Testis (tissue), 3 donors: ENCODE data around the gene TTC23. TPM values are rescaled to one million over a fixed set of nuclear protein-coding genes. Genes with fewer than 3 reads are reported as not detected.

ENCODE experiments used
- DNase-seq: peaks from one replicate; pipeline ENCODE4 v3.0.0-alpha.2; 2019
- H3K27ac ChIP-seq, 2 donors: fragments of 200-600 bp; sonication (generic); one replicate each; pipeline ENCODE4 v1.5.1; 2019
- H3K27me3 ChIP-seq: fragments of 200-600 bp; sonication (generic); one replicate; pipeline ENCODE4 v1.5.1; 2019
- H3K36me3 ChIP-seq: fragments of 200-600 bp; sonication (generic); one replicate; pipeline ENCODE4 v1.5.1; 2017; ENCODE audit warnings: low read depth; ENCODE audit errors: missing control alignments
- H3K4me1 ChIP-seq: fragments of 200-600 bp; sonication (generic); one replicate; pipeline ENCODE4 v1.5.1; 2019
- H3K4me3 ChIP-seq, 2 donors: fragments of 200-600 bp; sonication (generic); one replicate each; pipeline ENCODE4 v1.5.1; 2017 to 2019
- H3K9me3 ChIP-seq: fragments of 200-600 bp; sonication (generic); one replicate; pipeline ENCODE4 v1.5.1; 2017
- POLR2A ChIP-seq: fragments of 450-650 bp; IDR thresholded peaks from one replicate; pipeline ENCODE4 v1.6.1; 2017; ENCODE audit warnings: antibody characterized with exemption, mild to moderate bottlenecking, moderate library complexity
- WGBS, 2 donors: methylation state at CpG; one replicate each; pipeline ENCODE4 v1.1.5; 2018; 5-methylcytosine and 5-hydroxymethylcytosine counted together
- intact Hi-C: fragments of 100-400 bp; cut with DNase I; formaldehyde crosslinking; loops from one replicate; pipeline ENCODE4 v1.15.1; 2023; ENCODE audit warnings: low total_unique reads
- polyA plus RNA-seq: library from polyadenylated mRNA; stranded (reverse); fragments of 350-450 nt; fragmentation: Illumina TruSeq; extraction: RNeasy Lipid Tissue Mini Kit (QIAGEN cat#74804); gene quantifications from one replicate; pipeline ENCODE4 v1.2.3, GENCODE V29; 2014; ENCODE audit warnings: low read depth, low replicate concordance; ENCODE audit not compliant: insufficient read depth
- total RNA-seq, 2 donors: library from RNA; depleted of rRNA; stranded (reverse); fragments of >200 nt; gene quantifications; one replicate each; pipeline ENCODE4 v1.2.3, GENCODE V29; 2016
- TF ChIP-seq, protein P1 (sequence below), 3 experiments: fragments of 450-650 bp in 2 of 3; fragments of 200-600 bp in 1 of 3; sonication (generic) in 1 of 3; IDR thresholded peaks; one replicate each; pipeline ENCODE4 v1.5.1; 2016 to 2019; ENCODE audit warnings: antibody characterized with exemption in 3 of 3, mild to moderate bottlenecking in 2 of 3, moderate library complexity in 1 of 3

TTC23 gene
- total and polyA plus RNA-seq, 3 donors from 2014 or later = 26.6 to 40.5 (median 37.2) TPM

DNA sequence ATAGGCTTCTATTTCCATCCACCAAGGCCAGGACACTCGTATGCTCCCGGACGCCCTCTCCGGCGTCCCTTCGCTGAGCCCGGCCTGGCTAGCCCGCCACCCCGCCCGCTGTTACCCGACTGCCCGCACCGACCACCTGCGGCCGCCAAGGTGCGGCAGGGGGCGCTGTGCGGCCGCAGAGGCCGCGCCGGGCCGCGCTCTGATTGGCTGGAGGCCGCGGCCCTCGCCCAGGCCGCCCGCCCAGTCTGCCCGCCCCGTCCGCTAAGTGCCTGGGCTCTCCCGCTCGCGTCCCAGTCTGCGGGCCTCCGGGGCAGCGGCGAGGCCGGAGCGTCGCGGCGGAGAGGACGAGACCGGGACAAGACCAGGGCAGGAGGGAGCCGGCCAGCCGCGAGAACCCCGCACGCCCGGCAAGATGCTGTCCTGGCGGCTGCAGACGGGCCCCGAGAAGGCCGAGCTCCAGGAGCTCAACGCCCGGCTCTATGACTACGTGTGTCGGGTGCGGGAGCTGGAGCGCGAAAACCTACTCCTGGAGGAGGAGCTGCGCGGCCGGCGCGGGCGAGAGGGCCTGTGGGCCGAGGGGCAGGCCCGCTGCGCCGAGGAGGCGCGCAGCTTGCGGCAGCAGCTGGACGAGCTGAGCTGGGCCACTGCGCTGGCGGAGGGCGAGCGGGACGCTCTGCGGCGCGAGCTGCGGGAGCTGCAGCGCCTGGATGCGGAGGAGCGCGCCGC lies 144.4 kb downstream of the TTC23 start, which contains the start of gene SYNM:
Gene SYNM (plus strand): TSS at position 293 of the 726 bp plus-strand sequence. CDS start 120 bp downstream, at position 413.
- peak; percentile 78 for DNase-seq
- H3K27me3 ChIP-seq = no peaks in the 10 kb centered on the region
- H3K36me3 ChIP-seq = no peaks in the 10 kb centered on the region
- peak within 1 kb of the TSS; percentile 56 to 65 for H3K4me3 ChIP-seq
- WGBS, 2 donors = 1% methylated on average over 19 to 76 of the region's 91 CpGs
- intact Hi-C loops = loop anchor here (5.0 kb wide), 1 partner anchor 102 kb away; no protein-coding TSS in a partner anchor
- TF ChIP-seq POLR2A = no peak
- TF ChIP-seq, protein P1, sequence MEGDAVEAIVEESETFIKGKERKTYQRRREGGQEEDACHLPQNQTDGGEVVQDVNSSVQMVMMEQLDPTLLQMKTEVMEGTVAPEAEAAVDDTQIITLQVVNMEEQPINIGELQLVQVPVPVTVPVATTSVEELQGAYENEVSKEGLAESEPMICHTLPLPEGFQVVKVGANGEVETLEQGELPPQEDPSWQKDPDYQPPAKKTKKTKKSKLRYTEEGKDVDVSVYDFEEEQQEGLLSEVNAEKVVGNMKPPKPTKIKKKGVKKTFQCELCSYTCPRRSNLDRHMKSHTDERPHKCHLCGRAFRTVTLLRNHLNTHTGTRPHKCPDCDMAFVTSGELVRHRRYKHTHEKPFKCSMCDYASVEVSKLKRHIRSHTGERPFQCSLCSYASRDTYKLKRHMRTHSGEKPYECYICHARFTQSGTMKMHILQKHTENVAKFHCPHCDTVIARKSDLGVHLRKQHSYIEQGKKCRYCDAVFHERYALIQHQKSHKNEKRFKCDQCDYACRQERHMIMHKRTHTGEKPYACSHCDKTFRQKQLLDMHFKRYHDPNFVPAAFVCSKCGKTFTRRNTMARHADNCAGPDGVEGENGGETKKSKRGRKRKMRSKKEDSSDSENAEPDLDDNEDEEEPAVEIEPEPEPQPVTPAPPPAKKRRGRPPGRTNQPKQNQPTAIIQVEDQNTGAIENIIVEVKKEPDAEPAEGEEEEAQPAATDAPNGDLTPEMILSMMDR (IDR thresholded peaks at IDR 0.05) = peak; percentile 84 to 92 (median 87)
- H3K9me3 ChIP-seq = no peaks in the 10 kb centered on the region
- peak within 1 kb of the TSS; percentile 66 to 70 for H3K27ac ChIP-seq
- peaks cover 7% of the 10 kb centered on the region for H3K4me1 ChIP-seq

DNA sequence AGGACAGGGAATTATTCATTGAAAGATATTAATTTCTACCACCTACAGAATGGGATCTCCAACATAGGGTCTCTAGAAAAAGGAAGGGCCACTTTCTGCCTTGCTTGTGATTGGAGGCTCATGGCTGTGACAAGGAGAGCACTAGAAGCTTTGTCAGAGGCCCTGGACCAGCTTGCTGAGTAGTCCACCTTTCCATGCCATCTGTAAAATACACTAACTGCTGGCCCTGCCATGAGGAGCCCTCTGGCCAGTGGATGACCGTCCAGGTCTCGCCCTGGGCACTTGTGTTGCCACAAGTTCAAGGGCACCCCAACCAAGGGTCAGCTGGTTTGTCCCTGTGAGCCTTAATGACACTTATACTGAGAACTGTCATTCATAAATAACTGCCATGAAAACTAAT lies 146.1 kb downstream of the TTC23 start:
- Histone ChIP-seq H3K36me3 (no peaks in the 10 kb centered on the region), H3K27me3 (no peaks in the 10 kb centered on the region), H3K9me3 (no peaks in the 10 kb centered on the region), H3K4me3 (no peak overlapping the region), H3K27ac (no peak overlapping the region), H3K4me1 (peaks cover 7% of the 10 kb centered on the region)
- no peak for DNase-seq
- TF ChIP-seq, protein P1 (IDR thresholded peaks at IDR 0.05) = no peak
- no peak for TF ChIP-seq POLR2A
- intact Hi-C loops = no loop called here
- 83 to 96% methylated on average over 2 of the region's 2 CpGs for WGBS, 2 donors

DNA sequence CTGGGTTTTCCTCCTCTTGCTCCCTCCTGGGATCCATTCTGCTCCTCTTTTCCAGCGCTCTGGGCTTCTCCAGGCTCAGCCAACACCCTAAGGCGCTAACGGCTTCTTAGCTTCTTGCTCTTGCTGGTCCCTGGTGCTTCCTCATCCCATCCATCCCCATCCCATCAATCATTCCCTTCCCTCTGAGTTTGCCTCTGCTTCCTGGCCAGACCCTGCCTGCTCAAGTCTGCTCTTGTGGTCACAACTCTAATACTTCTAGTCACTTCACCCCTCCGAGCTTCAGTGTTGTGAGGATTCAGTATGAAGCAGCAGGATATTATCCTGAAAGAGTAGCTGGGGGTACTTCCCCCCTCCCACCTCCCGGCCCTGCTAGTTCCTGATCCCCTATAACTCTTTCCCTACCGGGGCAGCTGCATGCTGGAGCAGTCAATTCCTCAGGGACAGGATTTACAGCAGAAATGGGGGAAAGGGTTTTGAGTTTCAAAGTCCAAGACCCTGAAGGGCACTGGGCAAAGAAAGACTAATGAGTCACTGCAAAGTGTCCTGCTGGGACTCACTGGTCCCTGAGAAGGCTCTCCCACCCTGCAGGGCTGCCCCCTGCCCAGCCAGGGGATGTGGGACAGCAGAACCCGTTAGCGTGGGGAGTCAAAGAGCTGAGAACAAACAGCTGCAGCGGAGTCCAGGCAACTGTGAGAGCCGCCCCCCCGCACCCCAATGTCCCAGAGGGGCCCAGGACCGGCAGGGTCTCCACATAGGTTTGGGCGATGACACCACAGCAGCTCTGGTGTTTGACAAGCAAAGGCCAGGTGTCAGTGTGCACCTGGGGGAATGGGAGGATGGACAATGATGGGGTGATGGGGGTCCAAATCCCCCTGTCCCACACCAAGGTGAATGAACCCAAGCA lies 146.8 kb downstream of the TTC23 start:
- H3K4me1 ChIP-seq = peaks cover 7% of the 10 kb centered on the region
- no peak overlapping the region for H3K4me3 ChIP-seq
- H3K27me3 ChIP-seq = no peaks in the 10 kb centered on the region
- no peaks in the 10 kb centered on the region for H3K9me3 ChIP-seq
- TF ChIP-seq POLR2A = no peak
- TF ChIP-seq, protein P1 (IDR thresholded peaks at IDR 0.05) = no peak
- intact Hi-C loops = no loop called here
- DNase-seq = no peak
- no peak overlapping the region for H3K27ac ChIP-seq
- H3K36me3 ChIP-seq = no peaks in the 10 kb centered on the region
- WGBS, 2 donors = 64 to 68% methylated on average over 10 to 13 of the region's 13 CpGs

DNA sequence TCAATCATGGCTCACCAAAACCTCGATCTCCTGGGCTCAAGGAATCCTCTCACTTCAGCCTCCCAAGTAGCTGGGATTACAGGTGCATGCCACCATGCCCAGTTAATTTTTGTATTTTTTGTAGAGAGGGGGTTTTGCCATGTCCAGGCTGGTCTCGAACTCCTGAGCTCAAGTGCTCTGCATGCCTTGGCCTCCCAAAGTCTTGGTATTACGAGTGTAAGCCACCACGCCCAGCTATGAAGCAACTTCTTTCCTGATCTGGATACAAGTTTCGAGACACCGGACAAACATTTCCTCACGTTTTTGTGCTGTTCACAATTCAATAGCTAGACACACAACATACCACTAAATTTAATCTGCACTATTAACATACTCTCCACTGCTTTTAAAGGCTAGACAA lies 147.9 kb downstream of the TTC23 start:
- Histone ChIP-seq H3K36me3 (no peaks in the 10 kb centered on the region), H3K9me3 (no peaks in the 10 kb centered on the region), H3K27ac (no peak overlapping the region), H3K4me1 (peaks cover 7% of the 10 kb centered on the region), H3K4me3 (no peak overlapping the region), H3K27me3 (no peaks in the 10 kb centered on the region)
- TF ChIP-seq POLR2A = no peak
- TF ChIP-seq, protein P1 (IDR thresholded peaks at IDR 0.05) = no peak
- WGBS, 2 donors = 67 to 94% methylated on average over 7 of the region's 7 CpGs
- DNase-seq = no peak
- intact Hi-C loops = no loop called here
